GM19238 (cell line): ENCODE results near the gene PAOX.

Experiments used
- DNase-seq: peaks from one replicate; pipeline ENCODE4 v3.0.0; 2011; ENCODE audit warnings: low spot score; ENCODE audit not compliant: insufficient read length

PAOX gene

GRCh38 chr10:133438711-133439273 is 59.7 kb downstream of the PAOX start:
- no peak for DNase-seq

DNA sequence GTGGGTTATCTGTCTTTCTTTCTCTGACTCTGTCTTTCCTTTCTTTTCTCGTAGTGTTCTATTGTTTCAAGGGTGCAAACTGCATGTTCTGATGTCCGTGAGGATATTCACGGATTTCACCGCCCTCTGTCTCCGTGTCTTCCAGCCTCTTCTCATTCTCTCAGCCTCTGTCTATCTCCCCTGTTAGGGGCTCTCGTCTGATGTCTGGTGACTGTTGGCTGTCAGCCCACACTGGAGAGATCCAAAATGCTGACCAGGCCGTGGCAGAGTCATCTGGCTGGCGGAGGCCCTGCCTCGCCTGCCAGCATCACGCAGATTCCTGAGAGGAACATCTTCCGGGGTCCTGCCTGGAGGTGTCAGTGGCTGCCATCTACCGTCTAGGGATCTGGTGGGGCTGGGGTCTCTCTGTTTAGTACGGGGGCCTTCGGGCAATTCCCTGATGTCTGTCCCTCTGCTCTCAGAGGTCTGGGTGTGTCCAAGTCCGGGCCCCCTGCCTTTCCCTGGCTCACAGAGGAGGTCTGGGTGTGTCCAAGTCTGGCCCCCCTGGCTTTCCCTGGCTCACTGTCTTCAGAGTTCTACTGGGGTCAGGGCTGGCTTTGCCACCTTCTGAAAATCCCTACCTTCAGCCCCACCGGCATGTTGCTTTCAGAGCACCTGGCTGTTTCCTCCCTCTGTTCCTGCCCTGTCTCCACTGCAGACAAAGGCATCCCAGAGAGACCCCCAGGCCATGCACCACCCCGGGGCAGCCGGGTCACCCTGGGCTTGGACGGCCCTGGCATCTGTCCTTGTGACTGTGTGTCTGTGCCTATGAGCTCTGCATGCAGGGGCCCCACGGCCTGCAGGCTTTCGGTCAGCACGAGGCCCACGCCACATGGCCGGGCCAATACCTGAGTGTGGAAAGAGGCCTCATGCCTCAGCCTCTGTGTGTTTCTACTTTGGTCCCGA is 60.7 kb downstream of the PAOX start:
- no peak for DNase-seq

DNA sequence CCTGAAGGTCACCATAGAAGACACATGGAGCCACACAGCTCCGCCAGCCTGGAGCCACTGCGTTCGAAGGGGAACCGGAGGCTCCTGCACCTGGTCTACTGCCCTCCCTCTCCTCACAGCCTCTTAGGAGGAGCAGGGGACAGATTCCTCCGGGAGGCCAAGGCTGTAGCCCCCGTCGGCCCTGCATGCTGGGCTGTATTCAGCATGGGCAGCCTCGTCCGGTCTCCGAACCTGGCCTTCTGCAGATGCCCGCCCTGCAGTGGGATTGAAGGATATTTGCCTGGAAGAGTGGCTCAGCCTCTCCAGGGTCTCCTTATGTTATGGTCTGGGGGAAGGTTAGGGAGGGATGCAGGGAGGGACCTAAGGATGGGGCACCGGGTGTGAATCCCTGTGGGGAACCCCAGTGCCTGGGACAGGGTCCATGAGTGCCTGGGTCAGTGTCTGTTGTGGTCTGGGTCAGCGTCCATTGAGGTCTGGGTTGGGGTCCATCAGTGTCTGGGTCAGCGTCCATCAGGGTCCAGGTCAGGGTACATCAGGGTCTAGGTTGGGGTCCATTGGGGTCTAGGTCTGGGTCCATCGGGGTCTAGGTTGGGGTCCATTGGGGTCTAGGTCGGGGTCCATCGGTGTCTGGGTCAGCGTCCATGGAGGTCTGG is 61.7 kb downstream of the PAOX start:
- DNase-seq = no peak
